HepG2 (cell line): ENCODE data around the gene CRIM1. TPM values are rescaled to one million over a fixed set of nuclear protein-coding genes. Genes with fewer than 3 reads are reported as not detected.
A peak's percentile ranks its signal among the peaks of the same experiment; 100 is the strongest.

ENCODE experiments used
- ATAC-seq: fragments of 200-7000 bp; cut with Tn5 transposase; 3 replicates; pipeline ENCODE4 v1.9.1; 2020; ENCODE audit warnings: mild to moderate bottlenecking, moderate library complexity
- BruUV-seq: library from RNA; stranded (reverse); fragments of 400-500 nt; replicated peaks from 2 replicates; lab custom pipeline; 2021; lab: Mats Ljungman, UMichigan
- CTCF ChIA-PET: fragments of 300-600 bp; formaldehyde crosslinking; extraction: SDS; loops from one replicate; lab custom pipeline; 2021; ENCODE audit warnings: low total read pairs, inconsistent platforms, low intra/inter-chr PET ratio; lab: Yijun Ruan, JAX
- POLR2A ChIA-PET: fragments of 350-600 bp; sonication (Branson Sonifier 250); formaldehyde crosslinking; loops from one replicate; lab custom pipeline; 2020; ENCODE audit warnings: antibody characterized with exemption, inconsistent platforms; lab: Yijun Ruan, JAX
- DNase-seq: peaks from one replicate; pipeline ENCODE4 v3.0.0-alpha.2; 2015; ENCODE audit warnings: low spot score
- FAIRE-seq: peaks from 3 replicates; lab custom pipeline; 2011; peaks lifted over from hg19 to GRCh38; lab: Jason Lieb, UNC
- H2AFZ ChIP-seq: one replicate; pipeline ENCODE4 v1.6.1; 2011; ENCODE audit warnings: low read length, inconsistent platforms
- H3K27ac ChIP-seq: fragments of 300-600 bp; 3 replicates; pipeline ENCODE4 v1.8.0; 2011; ENCODE audit warnings: mixed run types, mild to moderate bottlenecking, mixed read lengths, low read length, inconsistent platforms; ENCODE audit not compliant: insufficient read depth; ENCODE audit errors: extremely low read length
- H3K27me3 ChIP-seq, 2 experiments: fragments of 200-600 bp in 1 of 2; 2 replicates in 1 of 2; 3 replicates in 1 of 2; pipeline versions ENCODE4 v1.6.0 to v1.8.0; 2011; ENCODE audit warnings: low read length in 2 of 2, mild to moderate bottlenecking in 2 of 2, moderate library complexity in 2 of 2, inconsistent platforms in 1 of 2; ENCODE audit not compliant: insufficient read depth in 2 of 2, control insufficient read depth in 1 of 2
- H3K36me3 ChIP-seq, 2 experiments: fragments of 200-600 bp in 1 of 2; replicated peaks in 1 of 2; 2 replicates in 1 of 2; 3 replicates in 1 of 2; pipeline versions ENCODE4 v1.5.1 to v1.8.0; 2011; ENCODE audit warnings: low read length in 2 of 2, inconsistent platforms in 1 of 2; ENCODE audit not compliant: insufficient read depth in 2 of 2, control insufficient read depth in 1 of 2
- H3K4me1 ChIP-seq: 2 replicates; pipeline ENCODE4 v1.5.1; 2012; ENCODE audit warnings: low read length, inconsistent platforms; ENCODE audit not compliant: insufficient read depth
- H3K4me2 ChIP-seq: 2 replicates; pipeline ENCODE4 v1.6.0; 2011; ENCODE audit warnings: low read depth, low read length, inconsistent platforms
- H3K4me3 ChIP-seq, 3 experiments: fragments of 200-600 bp in 1 of 3; sonication (generic), shearing (Covaris generic) in 1 of 3; replicated peaks in 1 of 3; 2 replicates each; pipeline ENCODE4 v1.5.1; 2011 to 2016; ENCODE audit warnings: low read length in 3 of 3, inconsistent platforms in 2 of 3, low read depth in 2 of 3, mild to moderate bottlenecking in 2 of 3, control low read depth in 1 of 3, mixed read lengths in 1 of 3; ENCODE audit not compliant: insufficient read depth in 1 of 3
- H3K79me2 ChIP-seq: one replicate; pipeline ENCODE4 v1.6.1; 2011; ENCODE audit warnings: low read length, inconsistent platforms; ENCODE audit not compliant: insufficient read depth
- H3K9ac ChIP-seq: 2 replicates; pipeline ENCODE4 v1.6.0; 2011; ENCODE audit warnings: mild to moderate bottlenecking, low read depth, low read length, inconsistent platforms; ENCODE audit not compliant: insufficient read depth
- H3K9me3 ChIP-seq: 2 replicates; pipeline ENCODE4 v1.5.1; 2012; ENCODE audit warnings: mild to moderate bottlenecking, low read length
- H4K20me1 ChIP-seq: 2 replicates; pipeline ENCODE4 v1.6.0; 2011; ENCODE audit warnings: inconsistent platforms, mild to moderate bottlenecking, low read length, moderate library complexity; ENCODE audit not compliant: insufficient read depth
- ASH2L ChIP-seq: fragments of 300-600, 200-600 bp; sonication (generic); IDR thresholded peaks from 2 replicates; pipeline ENCODE4 v1.7.0; 2017; ENCODE audit warnings: low read depth, mild to moderate bottlenecking, moderate library complexity, mixed read lengths, low read length; ENCODE audit not compliant: insufficient read length
- BCL6 ChIP-seq: IDR thresholded peaks from 2 replicates; pipeline ENCODE4 v1.6.1; 2016; ENCODE audit warnings: missing genetic modification reagents, missing compliant biosample characterization
- GATA4 ChIP-seq: sonication (generic); IDR thresholded peaks from 2 replicates; pipeline ENCODE4 v1.6.1; 2016; ENCODE audit warnings: antibody characterized with exemption, low read depth, borderline replicate concordance
- IRF2 ChIP-seq: IDR thresholded peaks from 2 replicates; pipeline ENCODE4 v1.6.1; 2018; ENCODE audit warnings: missing genetic modification reagents, missing compliant biosample characterization
- KAT8 ChIP-seq: IDR thresholded peaks from 2 replicates; pipeline ENCODE4 v1.6.1; 2016; ENCODE audit warnings: missing genetic modification reagents, missing compliant biosample characterization
- MAF1 ChIP-seq: sonication (generic); formaldehyde crosslinking; IDR thresholded peaks from 2 replicates; pipeline ENCODE4 v1.5.0; 2020; ENCODE audit warnings: missing genetic modification reagents, borderline replicate concordance
- POGZ ChIP-seq: sonication (generic); formaldehyde crosslinking; IDR thresholded peaks from 2 replicates; pipeline ENCODE4 v1.4.0; 2020; ENCODE audit warnings: mild to moderate bottlenecking, missing genetic modification reagents
- RBAK ChIP-seq: sonication (generic); formaldehyde crosslinking; IDR thresholded peaks from 2 replicates; pipeline ENCODE4 v1.5.1; 2020; ENCODE audit warnings: mild to moderate bottlenecking, missing genetic modification reagents
- SUZ12 ChIP-seq: fragments of 150-350 bp; IDR thresholded peaks from 2 replicates; pipeline ENCODE4 v1.6.1; 2014; ENCODE audit warnings: low read depth, low read length
- ZBTB43 ChIP-seq: sonication (generic); formaldehyde crosslinking; conservative IDR thresholded peaks from 2 replicates; pipeline ENCODE4 v1.4.0; 2020; ENCODE audit warnings: missing genetic modification reagents
- ZKSCAN8 ChIP-seq: IDR thresholded peaks from 2 replicates; pipeline ENCODE4 v1.6.1; 2016; ENCODE audit warnings: borderline replicate concordance, missing genetic modification reagents, missing compliant biosample characterization
- ZMAT3 ChIP-seq: sonication (generic); formaldehyde crosslinking; conservative IDR thresholded peaks from 2 replicates; pipeline ENCODE4 v1.7.0; 2021; ENCODE audit warnings: missing genetic modification reagents
- ZNF430 ChIP-seq: sonication (generic); formaldehyde crosslinking; IDR thresholded peaks from 2 replicates; pipeline ENCODE4 v1.9.0; 2021; ENCODE audit warnings: mild to moderate bottlenecking, missing genetic modification reagents
- ZNF570 ChIP-seq: sonication (generic); formaldehyde crosslinking; IDR thresholded peaks from 2 replicates; pipeline ENCODE4 v1.4.0; 2020; ENCODE audit warnings: mild to moderate bottlenecking, missing genetic modification reagents, borderline replicate concordance
- ZSCAN5A ChIP-seq: sonication (generic); formaldehyde crosslinking; IDR thresholded peaks from 2 replicates; pipeline ENCODE4 v1.8.0; 2022; ENCODE audit warnings: mild to moderate bottlenecking, missing genetic modification reagents, borderline replicate concordance
- WGBS: methylation state at CpG from one replicate; pipeline ENCODE4 v1.1.6; 2017; ENCODE audit warnings: low lambda C conversion rate; 5-methylcytosine and 5-hydroxymethylcytosine counted together
- in situ Hi-C: cut with HindIII; loops from 2 replicates; pipeline ENCODE4 v1.10.0; 2017; ENCODE audit warnings: low pct_unique_long_range_greater_than_20kb; ENCODE audit not compliant: extremely low pct_ligation_motif_present
- intact Hi-C: fragments of 100-400 bp; cut with micrococcal nuclease; formaldehyde crosslinking; loops from one replicate; pipeline ENCODE4 v1.10.0; 2022; ENCODE audit not compliant: unreplicated experiment
- polyA plus RNA-seq, 8 experiments: library from polyadenylated mRNA; depleted of rRNA in 3 of 8; stranded (reverse) in 7 of 8; unstranded in 1 of 8; fragments of >200 nt; fragmentation: Illumina TruSeq in 4 of 8; extraction: Trizol in 4 of 8; gene quantifications; 2 replicates each; pipeline versions ENCODE4 v1.2.1 to v1.2.3, GENCODE V29; 2011 to 2016; ENCODE audit warnings: low read depth in 4 of 8, missing spikeins in 1 of 8, mixed read lengths in 1 of 8; ENCODE audit not compliant: insufficient read depth in 1 of 8
- total RNA-seq, 5 experiments: library from RNA; depleted of rRNA; stranded (reverse); fragments of >200 nt; fragmentation: Illumina TruSeq; extraction: Trizol; gene quantifications; 2 replicates each; pipeline ENCODE4 v1.2.3, GENCODE V29; 2016; ENCODE audit warnings: low read depth in 1 of 5
- TF ChIP-seq, protein P1 (sequence below): sonication (generic); formaldehyde crosslinking; IDR thresholded peaks from 2 replicates; pipeline ENCODE4 v1.5.1; 2020; ENCODE audit warnings: mild to moderate bottlenecking, missing genetic modification reagents, borderline replicate concordance

CRIM1 gene
- total and polyA plus RNA-seq, 2 of the 13 experiments (the other 11 are each of a cell fraction or from before 2014, with no cell fraction given), result 39.1 to 69.9 TPM

DNA sequence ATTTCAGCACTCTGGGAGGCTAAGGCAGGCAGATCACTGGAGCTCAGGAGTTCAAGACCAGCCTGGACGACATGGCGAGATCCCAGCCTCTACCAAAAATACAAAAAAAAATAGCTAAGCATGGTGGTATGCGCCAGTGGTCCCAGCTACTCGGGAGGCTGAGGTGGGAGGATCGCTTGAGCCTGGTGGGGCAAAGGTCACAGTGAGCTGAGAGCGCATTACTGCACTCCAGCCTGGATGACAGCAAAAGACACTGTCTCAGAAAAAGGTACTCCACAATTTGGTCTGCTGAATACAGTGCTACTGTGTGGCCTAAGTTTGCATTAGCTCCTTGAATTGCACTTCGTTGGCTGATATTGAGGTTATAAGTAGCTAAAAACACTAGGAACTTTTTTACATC is 144.5 kb downstream of the CRIM1 start (continued):
- TF ChIP-seq POGZ, result 0 out of 2 replicates have a peak, but pooled peaks have one; percentile 45
- TF ChIP-seq ZMAT3, result no peak
- no peak for TF ChIP-seq SUZ12
- TF ChIP-seq KAT8 (CRISPR knock-in tag), result no peak
- no peak for TF ChIP-seq GATA4
- no peak for TF ChIP-seq IRF2 (CRISPR knock-in tag)

DNA sequence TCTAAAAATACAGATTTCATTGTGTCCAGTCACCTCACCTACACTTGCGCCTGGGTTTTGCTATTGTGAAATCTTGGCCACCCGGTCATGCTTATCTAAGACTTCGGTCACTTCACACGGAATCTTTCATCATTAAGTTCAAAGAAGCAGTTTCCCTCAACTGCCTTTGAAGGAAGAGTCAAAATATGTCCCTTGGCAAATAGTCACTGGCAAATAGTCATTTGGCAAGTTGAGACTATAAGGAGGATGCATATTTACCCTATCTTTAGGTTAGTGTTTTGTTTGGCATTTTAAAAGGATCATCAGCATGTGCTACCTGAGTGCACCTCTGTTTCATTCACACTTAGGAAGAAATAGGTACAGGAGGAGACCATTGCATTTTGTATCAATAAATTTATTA is 146.5 kb downstream of the CRIM1 start:
- H3K9me3 ChIP-seq, result no peaks in the 10 kb centered on the region
- POLR2A ChIA-PET, result interaction anchor here (1.8 kb wide), 1 partner anchor 145 kb away, joined by 4 read pairs; no protein-coding TSS in a partner anchor
- H3K9ac ChIP-seq, result 0 out of 2 replicates have a peak overlapping the region, but pooled peaks have one; percentile 12
- no peaks in the 10 kb centered on the region for H4K20me1 ChIP-seq
- H3K4me3 ChIP-seq, result no peak overlapping the region
- WGBS, result 2% methylated on average over 4 of the region's 4 CpGs
- H3K4me2 ChIP-seq, result peak overlapping the region; percentile 25; the same call in 1 of the 2 replicates
- peak; percentile 88 for FAIRE-seq
- H3K79me2 ChIP-seq, result no peaks in the 10 kb centered on the region
- peaks cover 67% of the 10 kb centered on the region for H3K4me1 ChIP-seq
- no peak overlapping the region for H2AFZ ChIP-seq
- CTCF ChIA-PET, result no interaction called here
- H3K36me3 ChIP-seq, result peaks cover 15 to 58% of the 10 kb centered on the region in 2 experiments
- ATAC-seq, result peak; percentile 69
- in situ Hi-C loops (loop anchor here (5.0 kb wide), 1 partner anchor 145 kb away; the partner anchor contains the start of gene CRIM1), intact Hi-C loops (loop anchor here (1.0 to 10.0 kb wide), 5 partner anchors 15 to 527 kb away; no protein-coding TSS in a partner anchor)
- DNase-seq, result peak; percentile 99
- H3K27ac ChIP-seq, result peak overlapping the region; percentile 69
- H3K27me3 ChIP-seq, result no peaks in the 10 kb centered on the region
- no TSS peak for BruUV-seq
- no peak for TF ChIP-seq RBAK (CRISPR knock-in tag)
- TF ChIP-seq ZNF430 (CRISPR knock-in tag), result peak; percentile 47; the same call in 1 of the 2 replicates
- TF ChIP-seq BCL6 (CRISPR knock-in tag), result peak; percentile 96
- TF ChIP-seq, protein P1, sequence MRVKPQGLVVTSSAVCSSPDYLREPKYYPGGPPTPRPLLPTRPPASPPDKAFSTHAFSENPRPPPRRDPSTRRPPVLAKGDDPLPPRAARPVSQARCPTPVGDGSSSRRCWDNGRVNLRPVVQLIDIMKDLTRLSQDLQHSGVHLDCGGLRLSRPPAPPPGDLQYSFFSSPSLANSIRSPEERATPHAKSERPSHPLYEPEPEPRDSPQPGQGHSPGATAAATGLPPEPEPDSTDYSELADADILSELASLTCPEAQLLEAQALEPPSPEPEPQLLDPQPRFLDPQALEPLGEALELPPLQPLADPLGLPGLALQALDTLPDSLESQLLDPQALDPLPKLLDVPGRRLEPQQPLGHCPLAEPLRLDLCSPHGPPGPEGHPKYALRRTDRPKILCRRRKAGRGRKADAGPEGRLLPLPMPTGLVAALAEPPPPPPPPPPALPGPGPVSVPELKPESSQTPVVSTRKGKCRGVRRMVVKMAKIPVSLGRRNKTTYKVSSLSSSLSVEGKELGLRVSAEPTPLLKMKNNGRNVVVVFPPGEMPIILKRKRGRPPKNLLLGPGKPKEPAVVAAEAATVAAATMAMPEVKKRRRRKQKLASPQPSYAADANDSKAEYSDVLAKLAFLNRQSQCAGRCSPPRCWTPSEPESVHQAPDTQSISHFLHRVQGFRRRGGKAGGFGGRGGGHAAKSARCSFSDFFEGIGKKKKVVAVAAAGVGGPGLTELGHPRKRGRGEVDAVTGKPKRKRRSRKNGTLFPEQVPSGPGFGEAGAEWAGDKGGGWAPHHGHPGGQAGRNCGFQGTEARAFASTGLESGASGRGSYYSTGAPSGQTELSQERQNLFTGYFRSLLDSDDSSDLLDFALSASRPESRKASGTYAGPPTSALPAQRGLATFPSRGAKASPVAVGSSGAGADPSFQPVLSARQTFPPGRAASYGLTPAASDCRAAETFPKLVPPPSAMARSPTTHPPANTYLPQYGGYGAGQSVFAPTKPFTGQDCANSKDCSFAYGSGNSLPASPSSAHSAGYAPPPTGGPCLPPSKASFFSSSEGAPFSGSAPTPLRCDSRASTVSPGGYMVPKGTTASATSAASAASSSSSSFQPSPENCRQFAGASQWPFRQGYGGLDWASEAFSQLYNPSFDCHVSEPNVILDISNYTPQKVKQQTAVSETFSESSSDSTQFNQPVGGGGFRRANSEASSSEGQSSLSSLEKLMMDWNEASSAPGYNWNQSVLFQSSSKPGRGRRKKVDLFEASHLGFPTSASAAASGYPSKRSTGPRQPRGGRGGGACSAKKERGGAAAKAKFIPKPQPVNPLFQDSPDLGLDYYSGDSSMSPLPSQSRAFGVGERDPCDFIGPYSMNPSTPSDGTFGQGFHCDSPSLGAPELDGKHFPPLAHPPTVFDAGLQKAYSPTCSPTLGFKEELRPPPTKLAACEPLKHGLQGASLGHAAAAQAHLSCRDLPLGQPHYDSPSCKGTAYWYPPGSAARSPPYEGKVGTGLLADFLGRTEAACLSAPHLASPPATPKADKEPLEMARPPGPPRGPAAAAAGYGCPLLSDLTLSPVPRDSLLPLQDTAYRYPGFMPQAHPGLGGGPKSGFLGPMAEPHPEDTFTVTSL, result peak; percentile 98
- TF ChIP-seq ASH2L, result peak; percentile 75
- TF ChIP-seq ZBTB43 (CRISPR knock-in tag), result 0 out of 2 replicates have a peak, but pooled peaks have one; percentile 72
- peak; percentile 93; the same call in 1 of the 2 replicates for TF ChIP-seq ZKSCAN8 (CRISPR knock-in tag)
- no peak for TF ChIP-seq MAF1 (CRISPR knock-in tag)
- TF ChIP-seq ZNF570 (CRISPR knock-in tag), result no peak
- TF ChIP-seq ZSCAN5A (CRISPR knock-in tag), result peak; percentile 96; the same call in 1 of the 2 replicates
